ENCODE measurements around the gene RAB42.
A peak's percentile ranks its signal among the peaks of the same experiment; 100 is the strongest.
"Not testable (repeated sequence)": the region's sequence is repeated elsewhere in the genome, so short reads cannot be mapped to it uniquely, and the experiment has no call there.

Gene RAB42, protein sequence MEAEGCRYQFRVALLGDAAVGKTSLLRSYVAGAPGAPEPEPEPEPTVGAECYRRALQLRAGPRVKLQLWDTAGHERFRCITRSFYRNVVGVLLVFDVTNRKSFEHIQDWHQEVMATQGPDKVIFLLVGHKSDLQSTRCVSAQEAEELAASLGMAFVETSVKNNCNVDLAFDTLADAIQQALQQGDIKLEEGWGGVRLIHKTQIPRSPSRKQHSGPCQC

DNA sequence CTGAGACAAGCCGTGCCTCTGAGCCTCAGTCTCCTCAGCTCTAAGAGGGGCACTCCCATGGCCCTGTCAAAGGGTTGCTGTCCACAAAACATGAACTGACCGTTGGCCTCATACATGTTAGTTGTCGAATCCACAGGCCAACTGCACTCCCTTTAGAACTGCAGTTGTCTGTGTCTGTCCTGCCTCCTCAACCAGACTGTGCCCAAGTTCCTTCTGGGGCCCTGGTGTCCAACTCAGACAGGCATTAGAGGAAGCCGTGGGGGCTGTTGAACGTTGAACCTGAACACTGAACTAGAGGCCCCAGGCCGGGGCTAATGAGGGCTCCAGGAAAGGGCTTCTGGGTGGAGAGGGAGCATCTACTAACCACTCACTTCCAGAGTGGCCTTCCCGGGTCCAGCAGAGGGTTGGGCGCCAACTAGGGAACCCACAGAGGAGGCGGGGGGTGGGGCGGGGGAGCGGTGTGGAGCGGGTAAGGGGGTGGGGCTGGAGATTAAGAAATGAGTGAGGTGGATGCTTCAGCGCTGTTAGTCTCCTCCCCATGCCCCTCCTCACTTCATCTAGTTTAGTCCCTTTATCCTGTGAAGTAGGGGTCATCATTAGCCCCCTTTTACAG lies at the start of gene RAB42:
RAB42 (plus strand) TSS at position 558 of the 613 bp plus-strand sequence. CDS start 247 bp downstream, outside the sequence.
- DNase-seq = no peak

DNA sequence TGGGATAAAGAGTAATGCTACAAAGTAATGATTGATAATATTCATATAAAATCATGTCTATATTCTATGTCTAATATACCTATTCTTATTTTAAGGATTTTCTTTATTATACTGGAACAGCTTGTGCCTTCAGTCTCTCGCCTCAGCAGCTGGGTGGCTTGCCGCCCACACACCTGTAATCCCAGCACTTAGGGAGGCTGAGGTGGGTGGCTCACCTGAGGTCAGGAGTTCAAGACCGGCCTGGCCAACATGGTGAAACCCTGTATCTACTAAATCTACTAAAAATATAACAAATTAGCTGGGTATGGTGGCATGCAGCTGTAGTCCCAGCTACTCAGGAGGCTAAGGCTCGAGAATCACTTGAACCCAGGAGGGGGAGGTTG lies 46.8 kb upstream of the RAB42 start:
- DNase-seq = no peak

DNA sequence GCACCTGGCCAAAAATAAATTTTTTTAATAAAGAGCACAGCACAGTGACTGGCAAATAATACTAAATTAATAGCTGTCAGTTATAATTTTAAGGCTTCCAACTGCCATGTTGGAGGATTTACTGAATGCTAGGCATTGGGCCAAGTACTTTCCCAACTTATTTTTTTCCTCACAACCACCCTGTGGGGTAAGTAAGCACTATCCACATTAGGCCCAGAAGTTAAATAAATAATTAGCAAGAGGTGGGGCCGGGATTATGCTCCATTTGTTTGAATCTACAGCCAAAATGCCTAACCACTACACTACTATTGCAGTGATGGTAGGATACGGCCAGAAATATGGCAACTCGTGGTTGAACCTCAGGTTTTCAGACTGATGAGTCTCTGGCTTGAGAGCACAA lies 43.7 kb upstream of the RAB42 start:
- no peak for DNase-seq

DNA sequence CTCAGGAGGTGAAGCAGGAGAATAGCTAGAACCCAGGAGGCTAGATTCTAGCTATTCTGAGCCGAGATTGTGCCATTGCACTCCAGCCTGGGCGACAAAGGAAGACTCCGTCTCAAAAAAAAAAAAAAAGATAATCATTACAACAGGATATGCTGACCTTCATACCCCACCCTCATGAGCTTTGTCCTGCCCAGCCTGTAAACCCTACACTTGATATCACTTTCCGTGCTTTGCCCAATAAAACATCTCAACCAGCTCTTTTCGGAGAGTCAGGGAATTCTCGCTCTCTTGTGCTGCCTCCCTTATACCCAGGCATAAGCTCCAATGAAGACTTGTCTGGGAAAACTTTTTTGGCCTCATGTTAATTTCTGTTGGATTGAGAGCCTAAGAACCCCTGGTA lies 40.7 kb upstream of the RAB42 start:
- no peak for DNase-seq

DNA sequence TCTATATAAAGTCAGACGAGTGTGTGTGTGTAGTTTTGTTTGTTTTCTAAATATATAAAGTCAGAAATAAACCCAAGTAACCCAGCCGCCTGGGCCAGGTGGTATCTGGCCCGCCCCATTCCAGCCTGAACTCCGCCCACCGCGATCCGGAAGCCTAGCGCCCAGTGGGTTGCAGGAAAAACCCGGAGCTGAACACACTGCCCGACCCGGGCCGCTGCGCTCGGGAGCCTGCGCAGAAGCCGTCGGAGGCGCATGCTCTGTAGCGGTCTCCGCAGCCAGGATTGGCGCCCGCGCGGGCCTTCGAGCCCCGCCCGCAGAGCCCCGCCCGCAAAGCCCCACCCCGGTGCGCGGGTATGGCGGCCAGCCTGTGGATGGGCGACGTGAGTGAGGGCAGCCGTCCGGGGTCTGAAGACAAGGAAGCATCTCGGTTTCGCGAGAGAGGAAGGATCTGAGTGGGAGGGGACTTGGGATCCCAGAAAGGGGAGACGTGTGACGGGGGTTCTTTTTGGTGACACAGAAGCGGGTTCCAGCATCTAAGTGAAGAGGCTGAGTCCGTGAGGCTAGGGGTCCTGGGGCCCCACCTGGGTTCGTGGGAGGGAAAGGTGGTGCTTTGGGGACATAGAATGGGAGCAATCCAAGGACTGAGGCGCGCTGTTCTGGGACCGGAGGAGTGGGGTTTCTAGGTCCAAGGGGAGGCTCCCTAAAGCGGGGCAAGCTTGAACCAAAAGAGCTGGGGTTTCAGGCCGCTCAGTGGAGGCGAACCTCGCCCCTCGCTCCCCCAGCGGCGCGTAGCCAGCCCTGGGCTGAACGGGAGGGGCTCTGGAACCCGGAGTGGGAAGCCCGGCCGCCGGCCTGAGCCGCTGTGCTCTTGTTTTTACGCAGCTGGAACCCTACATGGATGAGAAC lies 39.1 kb upstream of the RAB42 start, which contains the start of gene TRNAU1AP:
TRNAU1AP (plus strand) TSS at position 328 of the 906 bp plus-strand sequence; CDS start at position 354, 26 bp downstream.
- DNase-seq = peak; percentile 74

DNA sequence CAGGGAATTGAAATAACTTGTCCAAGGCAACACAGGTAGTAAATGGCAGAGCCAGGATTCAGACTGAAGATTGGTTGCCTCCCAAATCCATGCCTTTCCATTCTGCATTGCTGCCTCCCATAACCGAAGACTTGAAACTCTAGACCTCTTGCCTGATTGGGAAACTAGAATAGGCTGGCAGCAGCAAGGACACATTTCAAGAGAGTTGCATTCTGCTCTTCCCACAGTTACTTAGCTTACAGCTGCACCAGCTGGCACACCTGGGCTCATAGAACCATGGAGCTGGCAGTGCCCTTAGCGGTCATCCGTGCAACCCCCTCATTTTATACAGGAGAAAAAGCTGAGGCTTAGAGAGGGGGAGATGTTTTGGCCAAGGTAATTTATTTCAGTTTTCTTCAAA lies 31.2 kb upstream of the RAB42 start:
- DNase-seq = no peak

DNA sequence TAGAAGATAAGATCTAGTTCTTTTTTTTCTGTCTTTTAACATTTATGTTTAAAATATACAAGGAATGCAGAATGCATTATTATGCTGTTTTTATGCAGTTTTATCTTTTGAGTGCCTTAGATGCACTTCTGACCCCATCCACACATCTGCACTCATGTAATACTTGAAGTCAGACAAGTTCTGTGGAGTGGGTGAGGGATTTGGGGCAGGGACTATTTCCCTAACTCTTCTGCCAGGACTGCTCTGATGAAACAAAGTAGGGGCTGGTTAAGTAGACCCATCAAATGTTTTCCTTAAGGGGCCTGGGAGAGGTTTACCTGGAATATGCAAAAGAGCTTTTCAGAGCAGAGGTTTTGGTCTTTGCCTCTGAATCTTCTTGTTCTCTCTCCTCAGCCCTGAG lies 27.8 kb upstream of the RAB42 start:
- DNase-seq = no peak

DNA sequence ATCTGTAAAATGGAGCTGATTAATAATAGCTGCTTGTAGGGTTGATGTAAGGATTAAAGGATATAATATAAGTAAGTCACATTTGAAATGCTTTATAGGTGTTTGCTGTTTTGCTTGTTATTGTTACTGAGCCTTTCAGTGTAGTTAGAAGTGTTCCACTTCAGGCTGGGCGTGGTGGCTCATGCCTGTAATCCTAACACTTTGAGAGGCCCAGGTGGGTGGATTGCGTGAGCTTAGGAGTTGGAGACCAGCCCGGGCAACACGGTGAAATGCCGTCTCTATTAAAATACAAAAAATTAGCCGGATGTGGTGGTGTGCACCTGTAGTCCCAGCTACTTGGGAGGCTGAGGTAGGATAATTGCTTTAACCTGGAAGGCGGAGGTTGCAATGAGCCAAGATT lies 27.0 kb upstream of the RAB42 start:
- no peak for DNase-seq

DNA sequence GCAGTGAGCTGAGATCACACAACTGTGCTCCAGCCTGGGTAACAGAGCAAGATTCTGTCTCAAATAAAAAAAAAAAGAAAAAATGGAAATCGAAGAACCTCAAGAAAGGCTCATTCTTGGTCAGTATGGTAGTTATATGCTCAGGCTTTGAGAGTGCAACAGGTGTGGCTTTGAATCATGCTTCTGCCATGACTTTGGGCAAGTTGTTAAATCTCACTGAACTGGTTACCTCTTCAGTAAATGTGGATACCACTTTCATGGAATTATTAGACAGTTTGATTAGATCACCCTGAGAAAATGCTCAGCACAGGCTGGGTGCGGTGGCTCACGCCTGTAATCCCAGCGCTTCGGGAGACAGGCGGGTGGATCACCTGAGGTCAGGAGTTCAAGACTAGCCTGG lies 26.3 kb upstream of the RAB42 start:
- DNase-seq = no peak

DNA sequence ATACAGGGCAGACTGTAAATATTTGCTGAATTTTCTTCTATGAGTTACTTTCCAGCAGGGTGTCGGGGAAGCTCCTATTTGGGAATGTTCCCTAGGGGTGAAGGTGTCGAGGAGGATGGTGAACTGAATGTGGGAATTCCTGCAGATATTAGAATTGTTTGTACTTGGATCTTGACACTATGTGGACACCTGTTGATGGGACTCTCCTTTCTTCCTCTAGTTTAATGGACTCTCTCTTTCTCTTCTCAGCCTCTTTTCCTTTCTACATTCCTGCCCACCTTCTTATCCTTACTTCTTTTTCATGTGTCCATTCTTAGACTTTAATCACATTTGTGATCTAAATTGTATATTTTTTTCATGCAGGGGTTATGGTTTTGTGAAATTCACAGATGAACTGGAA lies 25.1 kb upstream of the RAB42 start:
- no peak for DNase-seq

DNA sequence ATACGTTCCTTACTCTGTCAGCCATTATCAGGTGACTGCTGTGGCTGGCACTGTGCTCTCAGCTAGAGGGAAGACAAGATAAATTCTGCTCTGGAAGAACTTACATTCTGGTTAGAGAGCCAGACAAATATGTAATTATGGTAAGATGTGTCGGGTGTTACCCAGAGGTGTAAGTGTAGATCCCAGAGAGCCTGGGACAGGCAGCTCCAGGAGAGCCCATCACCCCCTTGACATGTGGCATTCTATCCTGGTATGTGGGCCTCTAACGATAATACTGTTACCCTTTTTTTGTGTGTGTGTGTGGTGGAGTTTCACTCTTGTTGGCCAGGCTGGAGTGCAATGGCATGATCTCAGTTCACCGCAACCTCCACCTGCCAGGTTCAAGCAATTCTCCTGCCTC lies 20.2 kb upstream of the RAB42 start:
- DNase-seq = no peak

DNA sequence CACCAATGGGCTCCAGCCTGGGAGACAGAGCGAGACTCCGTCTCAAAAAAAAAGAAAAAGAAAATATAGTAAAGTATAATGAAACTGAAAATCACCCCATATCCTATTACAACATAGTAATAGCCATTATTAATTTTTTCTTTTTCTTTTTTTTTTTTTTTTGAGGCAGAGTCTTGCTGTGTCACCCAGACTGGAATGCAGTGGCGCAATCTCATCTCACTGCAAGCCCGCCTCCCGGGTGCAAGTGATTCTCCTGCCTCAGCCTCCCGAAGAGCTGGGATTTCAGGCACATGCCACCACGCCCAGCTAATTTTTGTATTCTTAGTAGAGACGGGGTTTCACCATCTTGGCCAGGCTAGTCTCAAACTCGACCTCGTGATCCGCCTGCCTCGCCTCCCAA lies 19.2 kb upstream of the RAB42 start:
- not testable (repeated sequence) for DNase-seq

DNA sequence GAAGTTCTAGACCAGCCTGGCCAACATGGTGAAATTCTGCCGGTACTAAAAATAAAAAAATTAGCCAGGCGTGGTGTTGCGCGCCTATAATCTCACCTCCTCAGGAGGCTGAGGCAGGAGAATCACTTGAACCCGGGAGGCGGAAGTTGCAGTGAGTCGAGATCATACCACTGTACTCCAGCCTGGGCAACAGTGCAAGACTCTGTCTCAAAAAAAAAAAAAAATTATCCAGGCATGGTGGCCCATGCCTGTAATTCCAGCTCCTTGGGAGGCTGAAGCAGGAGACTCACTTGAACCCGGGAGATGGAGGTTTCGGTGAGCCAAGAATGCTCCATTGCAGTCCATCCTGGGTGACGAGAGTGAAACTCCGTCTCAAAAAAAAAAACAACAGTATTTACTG lies 18.5 kb upstream of the RAB42 start:
- DNase-seq = no peak

DNA sequence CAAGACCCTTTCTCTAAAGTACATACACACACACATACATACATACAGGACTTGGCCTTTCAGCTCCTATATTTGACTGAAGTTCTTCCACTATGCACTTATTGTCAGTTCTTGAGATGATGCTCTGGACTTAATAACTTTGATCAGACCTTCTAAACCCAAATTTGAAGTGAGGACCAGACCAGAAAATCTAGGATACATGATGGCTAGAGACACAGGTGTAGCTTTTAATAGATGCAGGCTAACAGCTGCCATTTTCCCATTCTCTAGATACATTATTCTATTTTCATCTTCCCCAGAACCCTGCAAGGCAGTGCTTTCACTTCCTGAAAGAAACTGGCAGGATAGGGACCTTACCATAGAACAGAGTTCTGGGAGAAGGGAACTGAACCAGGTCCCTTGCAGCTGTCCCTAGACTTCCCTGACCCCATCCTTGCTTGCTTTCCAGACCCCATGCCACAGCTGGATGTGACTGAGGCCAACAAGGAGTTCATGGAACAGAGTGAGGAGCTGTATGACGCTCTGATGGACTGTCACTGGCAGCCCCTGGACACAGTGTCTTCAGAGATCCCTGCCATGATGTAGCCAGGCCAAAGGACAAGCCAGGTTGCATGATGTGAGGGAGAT lies 14.9 kb upstream of the RAB42 start:
- DNase-seq = no peak

DNA sequence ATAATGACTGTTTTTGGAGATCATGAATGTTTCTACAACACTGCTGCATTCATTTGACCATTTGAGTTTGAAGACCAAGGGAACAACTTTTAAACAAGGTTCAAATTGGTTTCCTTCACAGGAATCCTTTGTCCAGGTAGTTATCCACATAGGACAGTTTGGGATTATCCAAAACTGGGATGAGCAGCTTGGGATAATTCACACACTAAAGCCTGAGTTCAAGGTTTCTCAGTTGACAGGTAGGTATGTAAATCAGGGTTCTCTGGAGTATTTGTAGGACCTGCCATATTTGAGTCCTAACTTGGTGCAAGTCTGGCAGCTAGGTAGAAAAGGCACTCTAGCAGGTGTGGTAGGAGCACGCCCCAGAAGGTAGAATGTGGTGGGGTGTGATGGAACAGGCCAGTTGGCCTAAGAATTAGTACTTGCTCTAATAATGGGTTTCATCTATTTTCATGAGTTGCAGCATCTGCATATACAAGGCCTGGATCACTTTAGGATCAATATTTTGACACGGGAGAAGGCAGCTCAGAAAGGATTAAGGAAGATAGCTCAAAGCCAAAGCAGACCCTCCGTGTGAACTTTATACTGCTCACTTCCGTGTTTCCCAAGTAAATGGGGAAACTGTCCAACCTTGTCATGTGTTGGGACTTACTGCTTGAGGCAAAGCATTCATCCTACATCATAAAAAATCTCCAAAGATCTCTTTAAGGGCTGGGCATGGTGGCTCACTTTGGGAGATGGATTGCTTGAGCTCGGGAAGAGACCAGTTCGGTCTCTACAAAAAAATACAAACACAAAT lies 14.1 kb upstream of the RAB42 start:
- DNase-seq = no peak

DNA sequence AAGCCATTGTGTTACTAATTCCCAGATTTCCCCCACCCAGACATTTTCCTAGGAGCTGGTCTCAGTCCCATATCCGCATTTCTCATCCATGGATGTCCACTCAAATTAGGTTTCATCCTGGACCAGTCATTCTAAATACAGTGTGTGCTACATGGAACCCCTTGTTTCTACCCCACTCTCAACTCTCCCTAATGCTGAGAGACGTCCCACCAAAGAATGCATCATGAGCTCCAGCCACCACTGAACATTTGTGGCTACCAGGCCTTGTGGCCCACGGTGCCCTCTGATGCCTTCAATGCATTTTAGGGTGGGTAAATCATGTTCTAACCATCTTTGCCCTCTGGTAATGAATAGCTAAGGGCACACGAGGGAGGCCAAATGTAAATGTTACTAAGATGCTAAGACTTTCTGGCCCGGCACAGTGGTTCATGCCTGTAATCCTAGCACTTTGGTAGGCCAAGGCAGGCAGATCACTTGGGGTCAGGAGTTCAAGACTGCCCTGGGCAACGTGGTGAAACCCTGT lies 13.3 kb upstream of the RAB42 start:
- no peak for DNase-seq

DNA sequence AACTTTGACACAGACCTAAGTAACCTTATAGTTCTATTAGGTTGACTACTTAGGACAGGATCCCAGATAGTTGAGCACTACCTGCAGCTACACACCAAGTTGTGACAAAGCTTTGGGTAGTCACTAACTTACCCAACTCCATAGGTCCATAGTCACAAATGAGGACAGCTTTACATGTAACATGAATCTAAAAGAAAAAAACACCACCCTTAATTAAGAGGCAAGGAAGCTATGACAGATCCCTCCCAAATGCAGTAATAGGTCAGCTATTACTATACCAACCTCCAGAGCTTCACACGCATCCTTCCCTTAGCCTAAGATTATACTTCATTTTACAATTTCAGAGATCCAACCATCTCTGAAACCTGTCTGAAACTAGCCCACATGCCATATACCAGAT lies 12.7 kb upstream of the RAB42 start:
- DNase-seq = no peak

DNA sequence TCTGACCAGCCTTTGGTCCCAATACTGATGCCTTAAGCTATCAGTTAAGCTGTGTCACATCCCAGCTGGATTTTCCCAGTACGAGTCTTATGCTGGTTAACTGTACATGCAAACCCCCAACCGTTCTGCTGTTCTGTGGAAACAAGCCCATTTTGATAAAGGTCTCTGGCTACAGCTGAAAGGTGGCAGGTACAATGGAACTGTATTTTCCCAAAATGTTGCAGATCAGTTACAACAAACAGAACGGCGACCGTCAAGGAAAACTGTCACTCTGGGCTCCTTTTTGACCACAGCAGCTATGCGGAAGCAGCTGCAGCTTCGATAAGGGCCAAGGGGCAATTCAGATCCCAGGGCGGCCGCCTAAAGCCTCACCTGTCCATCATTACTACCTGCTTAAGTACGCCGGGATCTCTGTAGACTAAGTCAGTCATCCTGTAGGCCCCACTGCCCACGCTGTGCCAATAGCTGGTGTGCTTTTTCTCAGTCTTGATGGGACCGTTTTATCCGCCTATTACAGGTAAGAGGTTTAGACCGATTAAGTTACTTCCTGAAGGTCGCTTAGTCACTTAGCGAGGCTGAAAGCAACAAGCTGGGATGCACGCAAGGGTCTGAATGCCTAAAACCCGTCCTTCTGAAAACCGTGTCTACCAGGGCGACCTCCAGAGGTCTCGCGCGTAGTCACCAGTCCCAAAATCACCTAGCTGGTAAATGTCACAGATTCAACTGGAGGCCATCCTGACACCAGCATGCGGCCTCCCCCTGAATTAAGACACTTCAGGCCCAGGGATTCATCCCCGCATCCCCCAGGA lies 11.1 kb upstream of the RAB42 start:
- DNase-seq = no peak

DNA sequence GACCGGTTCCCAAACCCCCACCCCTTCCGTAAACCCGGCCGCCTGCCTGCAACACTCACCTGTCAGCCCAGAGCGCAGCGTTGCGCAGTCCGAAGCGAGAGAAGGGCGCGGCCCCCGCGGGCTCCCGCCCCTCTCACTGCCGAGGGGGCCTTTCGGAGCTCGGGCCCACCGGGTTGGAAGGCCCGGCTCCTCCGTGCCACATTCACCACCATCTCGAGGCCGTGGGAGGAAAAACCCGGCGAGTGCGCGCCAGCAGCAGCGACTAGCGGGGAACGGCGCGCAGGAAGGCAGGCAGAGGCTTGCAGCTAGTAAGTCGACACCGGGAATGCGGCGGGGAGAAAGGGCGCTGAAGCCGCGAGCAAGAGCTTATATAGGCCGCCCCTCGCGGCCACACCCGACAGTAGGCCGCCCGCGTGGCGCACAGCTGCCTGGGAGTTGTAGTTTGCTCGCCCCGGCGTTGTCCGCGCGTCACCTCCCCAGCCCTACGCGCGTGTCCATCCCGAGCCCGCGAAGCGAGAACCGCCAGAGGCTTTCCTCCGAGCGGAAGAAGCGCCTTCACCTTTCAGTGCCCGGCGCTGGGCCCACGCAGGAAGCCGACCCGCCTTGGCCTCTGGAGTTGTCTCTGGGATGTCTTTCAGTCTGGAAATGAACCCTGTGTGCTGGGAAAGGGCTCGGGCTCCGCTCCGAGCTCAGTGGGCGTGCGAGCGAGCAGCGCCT lies 10.4 kb upstream of the RAB42 start:
- DNase-seq = peak; percentile 86

DNA sequence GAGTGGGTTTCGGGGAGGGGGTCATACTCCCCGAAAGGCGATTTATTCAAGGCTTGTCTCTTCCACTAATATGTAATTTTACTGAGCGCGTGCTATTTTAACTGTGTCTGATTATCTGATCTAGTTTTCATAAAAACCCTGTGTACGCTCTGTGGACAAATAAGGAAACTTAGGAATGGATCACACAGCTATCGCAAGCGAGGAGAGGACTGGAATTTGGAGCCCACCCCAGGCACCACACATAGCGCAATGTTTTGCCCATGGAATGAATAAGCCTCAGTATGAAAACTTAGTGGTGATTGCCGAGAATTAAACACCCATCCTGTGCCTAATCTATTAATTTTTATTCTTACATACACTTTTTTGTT lies 9.8 kb upstream of the RAB42 start:
- no peak for DNase-seq

Measured in DMS 273 treated with DMSO at 0.1 percent for 48 hours (cell line).